K562 (cell line): ENCODE data around the gene HS3ST2. TPM values are rescaled to one million over a fixed set of nuclear protein-coding genes. Genes with fewer than 3 reads are reported as not detected.

Experiments used
- ATAC-seq: fragments of 200-7000 bp; cut with Tn5 transposase; 3 replicates; pipeline ENCODE4 v1.9.1; 2020; ENCODE audit warnings: moderate library complexity
- BruUV-seq: library from RNA; stranded (reverse); fragments of 400-500 nt; replicated peaks from 2 replicates; lab custom pipeline; 2021; lab: Mats Ljungman, UMichigan
- CTCF ChIA-PET: fragments of 300-600 bp; formaldehyde crosslinking; extraction: SDS; loops from one replicate; lab custom pipeline; 2021; ENCODE audit warnings: low intra/inter-chr PET ratio; lab: Yijun Ruan, JAX
- POLR2A ChIA-PET: fragments of 300-600, 350-650 bp; sonication (Branson Sonifier 250); formaldehyde crosslinking; extraction: SDS; loops from one replicate; lab custom pipeline; 2021; ENCODE audit warnings: antibody characterized with exemption, inconsistent platforms; lab: Yijun Ruan, JAX
- DNase-seq, 4 experiments: peaks; one replicate each; pipeline versions ENCODE4 v3.0.0 to v3.0.0-alpha.2; 2011 to 2018; ENCODE audit warnings: low spot score in 3 of 4, mixed read lengths in 3 of 4; ENCODE audit errors: extremely low read depth in 1 of 4
- FAIRE-seq: peaks from 2 replicates; lab custom pipeline; 2011; peaks lifted over from hg19 to GRCh38; lab: Jason Lieb, UNC
- H2AFZ ChIP-seq: 2 replicates; pipeline ENCODE4 v1.6.0; 2011; ENCODE audit warnings: low read depth, low read length, control low read depth, inconsistent platforms
- H3K27ac ChIP-seq: fragments of 200-600 bp; 3 replicates; pipeline ENCODE4 v1.8.0; 2011; ENCODE audit warnings: low read depth, mild to moderate bottlenecking, control low read depth, inconsistent platforms, low read length, moderate library complexity, mixed read lengths; ENCODE audit errors: extremely low read depth
- H3K27me3 ChIP-seq, 2 experiments: fragments of 300-600 bp in 1 of 2; 2 replicates in 1 of 2; 3 replicates in 1 of 2; pipeline versions ENCODE4 v1.6.0 to v1.8.0; 2011; ENCODE audit warnings: inconsistent platforms in 2 of 2, low read length in 2 of 2, mild to moderate bottlenecking in 1 of 2, mixed read lengths in 1 of 2, moderate library complexity in 1 of 2; ENCODE audit not compliant: control insufficient read depth in 2 of 2, insufficient read depth in 2 of 2
- H3K36me3 ChIP-seq: fragments of 300-600 bp; 3 replicates; pipeline ENCODE4 v1.8.0; 2011; ENCODE audit warnings: mild to moderate bottlenecking, low read length, inconsistent platforms; ENCODE audit not compliant: control insufficient read depth, insufficient read depth
- H3K4me1 ChIP-seq, 2 experiments: fragments of 200-600 bp in 1 of 2; replicated peaks in 1 of 2; 2 replicates in 1 of 2; 3 replicates in 1 of 2; pipeline versions ENCODE4 v1.5.1 to v1.8.0; 2011; ENCODE audit warnings: inconsistent platforms in 2 of 2, low read length in 2 of 2, mild to moderate bottlenecking in 1 of 2, mixed read lengths in 1 of 2, moderate library complexity in 1 of 2; ENCODE audit not compliant: control insufficient read depth in 2 of 2, insufficient read depth in 2 of 2
- H3K4me2 ChIP-seq: 2 replicates; pipeline ENCODE4 v1.6.1; 2011; ENCODE audit warnings: low read length, control low read depth, inconsistent platforms, mixed read lengths; ENCODE audit not compliant: insufficient read depth
- H3K4me3 ChIP-seq: fragments of 200-600 bp; sonication (generic), shearing (Covaris generic); 2 replicates; pipeline ENCODE4 v1.5.1; 2016; ENCODE audit warnings: control low read depth, inconsistent platforms
- H3K79me2 ChIP-seq: fragments of 200-600 bp; 3 replicates; pipeline ENCODE4 v1.8.0; 2011; ENCODE audit warnings: low read length, inconsistent platforms; ENCODE audit not compliant: control insufficient read depth, insufficient read depth
- H3K9ac ChIP-seq, 2 experiments: 2 replicates each; pipeline versions ENCODE4 v1.6.0 to v1.6.1; 2011; ENCODE audit warnings: low read depth in 2 of 2, low read length in 2 of 2, control low read depth in 1 of 2, inconsistent platforms in 1 of 2, mild to moderate bottlenecking in 1 of 2, mixed read lengths in 1 of 2; ENCODE audit not compliant: insufficient read depth in 1 of 2
- H3K9me1 ChIP-seq: one replicate; pipeline ENCODE4 v1.6.0; 2011; ENCODE audit warnings: inconsistent platforms, mild to moderate bottlenecking, low read length, moderate library complexity; ENCODE audit not compliant: control insufficient read depth, insufficient read depth
- H3K9me3 ChIP-seq: replicated peaks from 2 replicates; pipeline ENCODE4 v1.5.1; 2011; ENCODE audit warnings: low read depth, low read length, inconsistent platforms; ENCODE audit not compliant: control insufficient read depth, insufficient read depth
- H4K20me1 ChIP-seq: replicated peaks from 2 replicates; pipeline ENCODE4 v1.6.1; 2011; ENCODE audit warnings: low read length, inconsistent platforms, mixed read lengths; ENCODE audit not compliant: control insufficient read depth, insufficient read depth
- BMI1 ChIP-seq: fragments of 150-350 bp; IDR thresholded peaks from 2 replicates; pipeline ENCODE4 v1.6.1; 2014; ENCODE audit warnings: low read length
- FOXK2 ChIP-seq, 2 experiments: fragments of 450-650 bp; IDR thresholded peaks in 1 of 2; conservative IDR thresholded peaks in 1 of 2; 2 replicates each; pipeline ENCODE4 v1.6.1; 2016; ENCODE audit warnings: low read depth in 2 of 2, mild to moderate bottlenecking in 1 of 2
- HNRNPL ChIP-seq: fragments of 200-400 bp; formaldehyde crosslinking; IDR thresholded peaks from 2 replicates; pipeline ENCODE4 v1.6.1; 2017; ENCODE audit warnings: low read depth, mild to moderate bottlenecking, low read length
- IRF9 ChIP-seq: fragments of 450-650 bp; IDR thresholded peaks from 2 replicates; pipeline ENCODE4 v1.6.1; 2016; ENCODE audit warnings: missing biosample characterization, missing genetic modification characterization
- LEF1 ChIP-seq: fragments of 450-650 bp; IDR thresholded peaks from 2 replicates; pipeline ENCODE4 v1.6.1; 2016; ENCODE audit warnings: mild to moderate bottlenecking
- SMAD1 ChIP-seq: fragments of 150-350 bp; IDR thresholded peaks from 2 replicates; pipeline ENCODE4 v1.6.1; 2014; ENCODE audit warnings: low read length, low read depth; ENCODE audit not compliant: partially characterized antibody
- SRSF3 ChIP-seq: fragments of 200-400 bp; formaldehyde crosslinking; IDR thresholded peaks from 2 replicates; pipeline ENCODE4 v1.6.1; 2016; ENCODE audit warnings: mild to moderate bottlenecking, low read length, moderate library complexity; ENCODE audit not compliant: insufficient read depth
- TAF1 ChIP-seq: IDR thresholded peaks from 2 replicates; pipeline ENCODE4 v1.6.1; 2011; ENCODE audit warnings: mild to moderate bottlenecking, low read length, moderate library complexity; ENCODE audit not compliant: insufficient read depth, control insufficient read depth, severe bottlenecking; ENCODE audit errors: extremely low read depth
- U2AF2 ChIP-seq: fragments of 200-400 bp; formaldehyde crosslinking; optimal IDR thresholded peaks from 2 replicates; pipeline ENCODE3; 2017; ENCODE audit warnings: low read depth, mild to moderate bottlenecking, low read length
- ZBTB33 ChIP-seq: sonication (generic); formaldehyde crosslinking; IDR thresholded peaks from 2 replicates; pipeline ENCODE4 v1.8.1; 2023; ENCODE audit warnings: mild to moderate bottlenecking, missing genetic modification reagents
- ZEB2 ChIP-seq: fragments of 450-650 bp; IDR thresholded peaks from 2 replicates; pipeline ENCODE4 v1.6.1; 2016
- ZNF124 ChIP-seq: sonication (generic); formaldehyde crosslinking; IDR thresholded peaks from 2 replicates; pipeline ENCODE4 v1.8.1; 2022; ENCODE audit warnings: missing genetic modification reagents
- ZNF583 ChIP-seq: fragments of 250-450 bp; sonication (Bioruptor Pico); IDR thresholded peaks from 2 replicates; pipeline ENCODE4 v1.4.0; 2020
- WGBS: fragments of 100-300 bp; shearing (Covaris generic); methylation state at CpG from one replicate; pipeline ENCODE4 v1.1.6; 2016; ENCODE audit warnings: low coverage, mixed read lengths; ENCODE audit not compliant: insufficient coverage; ENCODE audit errors: missing lambda C conversion rate; 5-methylcytosine and 5-hydroxymethylcytosine counted together
- in situ Hi-C: fragments of 300-500 bp; cut with MboI; formaldehyde crosslinking; loops from 4 replicates; pipeline ENCODE4 v1.15.0; 2018; ENCODE audit warnings: inconsistent platforms, mixed read lengths
- intact Hi-C: fragments of 100-400 bp; cut with micrococcal nuclease; formaldehyde crosslinking; loops from 2 replicates; pipeline ENCODE4 v1.14.2; 2022
- polyA plus RNA-seq, 8 experiments: library from polyadenylated mRNA; depleted of rRNA in 4 of 8; stranded (reverse) in 5 of 8; unstranded in 3 of 8; fragments of >200 nt; fragmentation: Nextera tagmentation in 2 of 8; fragmentation: Illumina TruSeq in 1 of 8; extraction: Ambion mirVana in 2 of 8; extraction: Trizol in 1 of 8; gene quantifications; 2 replicates each; pipeline versions ENCODE4 v1.2.1 to v1.2.3, GENCODE V29; 2011 to 2014; ENCODE audit warnings: inconsistent platforms in 1 of 8, missing spikeins in 1 of 8
- total RNA-seq, 7 experiments: library from RNA; depleted of rRNA in 6 of 7; stranded (reverse); fragments of >200 nt in 6 of 7; fragmentation: Illumina TruSeq in 2 of 7; extraction: Trizol in 2 of 7; gene quantifications; 2 replicates each; pipeline versions ENCODE4 v1.2.1 to v1.2.3, GENCODE V29; 2011 to 2021; ENCODE audit warnings: low replicate concordance in 1 of 7

HS3ST2 gene
- total and polyA plus RNA-seq, 9 of the 15 experiments (the other 6 are each of a cell fraction or from before 2014, with no cell fraction given), result not detected

DNA sequence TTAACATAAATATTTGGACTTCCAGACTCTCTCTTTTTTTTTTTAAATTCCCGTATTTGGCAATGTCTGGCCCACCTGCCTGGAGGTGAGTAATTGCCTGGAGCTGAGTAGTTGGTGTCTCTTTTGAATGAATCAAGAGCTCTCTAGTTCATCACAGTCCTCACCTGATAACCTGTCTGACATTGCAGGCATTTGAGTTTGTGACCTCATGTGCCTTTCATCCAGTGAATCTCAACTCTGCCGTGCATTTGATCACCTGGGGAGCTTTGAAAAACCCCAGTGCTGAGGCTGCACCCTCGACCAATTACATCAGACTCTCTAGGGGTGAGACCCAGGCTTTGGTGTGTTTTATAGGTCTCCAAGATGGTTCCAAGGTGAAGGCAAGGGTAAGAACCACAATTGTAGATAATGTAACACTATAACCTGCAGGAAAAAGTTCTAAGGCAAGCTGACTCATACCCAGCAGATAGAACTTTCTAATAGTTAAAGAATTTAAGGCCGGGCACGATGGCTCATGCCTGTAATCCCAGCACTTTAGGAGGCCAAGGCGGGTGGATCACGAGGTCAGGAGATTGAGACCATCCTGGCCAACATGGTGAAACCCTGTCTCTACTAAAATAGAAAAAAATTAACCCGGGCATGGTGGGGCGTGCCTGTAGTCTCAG, 24.5 kb upstream of the HS3ST2 start:
- no TSS peak for BruUV-seq
- POLR2A ChIA-PET, result no interaction called here
- H3K9me1 ChIP-seq, result no peaks in the 10 kb centered on the region
- H3K9ac ChIP-seq, result no peak overlapping the region
- no peak overlapping the region for H3K4me3 ChIP-seq
- H3K36me3 ChIP-seq, result no peaks in the 10 kb centered on the region
- H3K4me2 ChIP-seq, result no peak overlapping the region
- in situ Hi-C loops (no loop called here), intact Hi-C loops (no loop called here)
- no peak for DNase-seq
- no peaks in the 10 kb centered on the region for H3K9me3 ChIP-seq
- WGBS, result 0% methylated on average over 9 of the region's 9 CpGs
- H2AFZ ChIP-seq, result no peak overlapping the region
- no peak for TF ChIP-seq FOXK2 (conservative IDR thresholded peaks at IDR 0.05 in 1 of 2, IDR thresholded peaks at IDR 0.05 in 1 of 2; ENCODE audit: low read depth in 2 of 2)
- TF ChIP-seq HNRNPL, result no peak
- no peak for TF ChIP-seq SMAD1
- TF ChIP-seq U2AF2, result no peak
- no peak for TF ChIP-seq ZNF124 (CRISPR knock-in tag)
- TF ChIP-seq ZEB2, result no peak
- no peak for TF ChIP-seq SRSF3
- no peak for TF ChIP-seq BMI1
- TF ChIP-seq ZBTB33, result no peak
- TF ChIP-seq TAF1, result no peak
- no peak for TF ChIP-seq LEF1
- TF ChIP-seq IRF9 (tag), result no peak
- no peak for TF ChIP-seq ZNF583 (CRISPR knock-in tag)
- CTCF ChIA-PET, result interaction anchor here (0.8 kb wide), 1 partner anchor 48 kb away, joined by 3 read pairs; no protein-coding TSS in a partner anchor
- no peaks in the 10 kb centered on the region for H4K20me1 ChIP-seq
- H3K27me3 ChIP-seq, result no peaks in the 10 kb centered on the region
- FAIRE-seq, result no peak
- no peaks in the 10 kb centered on the region for H3K4me1 ChIP-seq
- no peak for ATAC-seq
- no peak overlapping the region for H3K27ac ChIP-seq
- no peaks in the 10 kb centered on the region for H3K79me2 ChIP-seq
